GM12873 (cell line): ENCODE data around the gene MRPL24.

Experiments used
- CTCF ChIP-seq: IDR thresholded peaks from 2 replicates; pipeline ENCODE4 v1.5.1; 2012; ENCODE audit warnings: low read depth, mild to moderate bottlenecking, moderate library complexity, low read length, control low read depth; ENCODE audit not compliant: insufficient read depth; ENCODE audit errors: missing control alignments

MRPL24 gene

GRCh38 chr1:156738916-156739315, 2.0 kb downstream of the MRPL24 start:
- no peak for TF ChIP-seq CTCF

DNA sequence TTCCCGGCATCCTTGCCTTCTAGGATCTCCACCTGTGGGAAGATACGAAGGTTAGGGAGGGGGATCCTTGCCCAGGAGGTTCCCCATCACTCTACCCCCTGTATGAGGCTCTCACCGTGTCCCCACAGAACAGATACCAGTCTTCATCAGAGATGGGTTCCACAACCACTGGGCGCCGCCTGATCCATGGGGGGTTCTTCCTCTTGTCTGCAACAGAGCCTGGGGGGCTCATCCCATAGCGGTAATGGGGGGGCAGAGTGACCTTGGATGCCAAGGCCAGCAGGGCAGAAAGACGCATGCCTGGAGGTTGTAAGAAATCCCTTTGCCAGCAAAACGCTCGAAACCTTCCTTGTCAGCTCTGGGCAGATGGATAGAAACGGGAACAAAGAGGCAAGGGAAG, 2.5 kb downstream of the MRPL24 start:
- no peak for TF ChIP-seq CTCF

- TF ChIP-seq CTCF = no peak
These were observed 6.8 kb downstream of the MRPL24 start for GRCh38 chr1:156733989-156734584.

- no peak for TF ChIP-seq CTCF
These were observed 12.1 kb downstream of the MRPL24 start, which contains the start of gene ISG20L2 for GRCh38 chr1:156728599-156729462. Gene ISG20L2, minus strand, starts transcription at chr1:156728766. Its CDS starts 1,114 bp downstream, at chr1:156727652.

GRCh38 chr1:156727926-156728598, 12.8 kb downstream of the MRPL24 start, which contains the start of gene METTL25B:
Gene METTL25B, plus strand, starts transcription at chr1:156728469. Its CDS starts 636 bp downstream, at chr1:156729105.
- no peak for TF ChIP-seq CTCF

DNA sequence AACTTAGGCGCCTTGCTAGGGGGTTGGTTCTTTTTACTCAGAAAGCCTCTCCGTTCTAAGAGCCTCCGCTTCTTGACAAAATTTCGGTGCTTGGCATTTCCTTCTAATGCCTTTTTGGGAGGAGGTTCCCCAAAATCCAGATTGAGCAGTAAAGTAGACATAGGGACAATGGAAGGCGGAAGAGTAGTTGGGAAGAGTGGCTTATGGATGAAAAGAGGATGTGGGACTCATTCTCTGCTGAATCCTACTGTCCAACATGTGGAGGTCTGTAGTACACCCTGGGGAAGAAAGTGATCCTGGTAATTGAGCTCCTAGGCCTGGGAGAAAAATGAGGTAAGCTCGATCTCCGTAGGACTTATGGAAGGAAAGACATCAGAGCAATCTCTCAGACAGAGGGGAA, 13.4 kb downstream of the MRPL24 start:
- no peak for TF ChIP-seq CTCF
